HG02623 (cell line): Measurements from ENCODE around the gene TBX15.
"Not testable (repeated sequence)": the region's sequence is repeated elsewhere in the genome, so short reads cannot be mapped to it uniquely, and the experiment has no call there.

ENCODE experiments used
- ATAC-seq: cut with Tn5 transposase; IDR thresholded peaks from one replicate; pipeline ENCODE4 v1.9.1; 2021; ENCODE audit warnings: moderate library complexity; ENCODE audit not compliant: unreplicated experiment

The TBX15 gene

DNA sequence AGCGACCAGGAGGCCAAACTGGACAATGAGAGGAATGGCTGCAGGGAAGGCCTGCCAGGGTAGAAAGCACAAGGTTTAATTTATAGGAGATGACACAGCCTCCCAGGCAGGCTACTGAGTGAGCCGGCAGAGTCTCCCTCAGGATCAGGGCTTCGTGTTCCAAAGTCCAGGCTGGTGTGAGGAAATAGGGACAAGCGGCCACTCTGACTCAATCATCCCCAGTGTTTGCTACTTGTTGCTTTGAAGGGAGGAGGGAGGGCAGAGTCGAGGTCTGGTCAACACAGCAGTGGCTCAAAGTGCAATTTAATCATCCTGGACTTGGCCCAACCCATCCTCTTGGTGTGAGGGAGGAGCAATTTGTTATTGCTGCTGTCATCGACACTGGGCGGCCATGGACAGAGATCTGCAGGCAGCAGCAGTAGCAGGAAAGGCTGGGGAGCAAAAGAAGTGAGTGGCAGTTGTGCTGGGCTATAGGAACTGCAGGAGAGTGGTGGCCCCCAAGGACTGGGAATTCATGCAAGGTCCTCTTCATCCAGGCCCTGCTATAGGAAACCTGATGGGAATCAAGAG is 27.5 kb downstream of the TBX15 start:
- ATAC-seq: no peak

DNA sequence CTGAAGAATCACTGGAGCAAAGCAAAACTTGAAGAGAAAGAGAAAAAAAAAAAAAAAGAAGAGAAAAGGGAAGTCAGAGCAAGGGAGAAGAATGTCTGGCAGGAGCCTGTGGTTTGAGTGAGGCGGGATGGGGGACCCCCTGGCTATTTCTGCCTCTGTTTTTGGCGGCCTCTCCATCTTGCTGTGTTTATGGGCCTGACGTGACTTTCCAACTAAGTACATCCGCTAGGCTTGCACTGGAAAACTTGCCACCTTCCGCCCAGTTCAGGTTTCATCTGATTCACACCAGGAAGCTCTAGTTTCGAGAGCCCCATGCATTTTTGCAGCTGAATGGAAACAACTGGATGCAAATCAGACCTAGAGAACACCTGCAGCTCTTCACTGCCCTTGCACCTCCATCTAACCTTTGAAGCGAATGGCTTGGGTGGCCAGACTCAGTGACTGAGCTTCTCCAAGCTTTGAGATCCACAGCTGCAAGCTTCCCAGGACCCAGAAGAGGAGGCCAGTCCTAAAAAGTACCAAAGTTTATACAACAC is 28.0 kb downstream of the TBX15 start:
- ATAC-seq: peak; percentile 86

DNA sequence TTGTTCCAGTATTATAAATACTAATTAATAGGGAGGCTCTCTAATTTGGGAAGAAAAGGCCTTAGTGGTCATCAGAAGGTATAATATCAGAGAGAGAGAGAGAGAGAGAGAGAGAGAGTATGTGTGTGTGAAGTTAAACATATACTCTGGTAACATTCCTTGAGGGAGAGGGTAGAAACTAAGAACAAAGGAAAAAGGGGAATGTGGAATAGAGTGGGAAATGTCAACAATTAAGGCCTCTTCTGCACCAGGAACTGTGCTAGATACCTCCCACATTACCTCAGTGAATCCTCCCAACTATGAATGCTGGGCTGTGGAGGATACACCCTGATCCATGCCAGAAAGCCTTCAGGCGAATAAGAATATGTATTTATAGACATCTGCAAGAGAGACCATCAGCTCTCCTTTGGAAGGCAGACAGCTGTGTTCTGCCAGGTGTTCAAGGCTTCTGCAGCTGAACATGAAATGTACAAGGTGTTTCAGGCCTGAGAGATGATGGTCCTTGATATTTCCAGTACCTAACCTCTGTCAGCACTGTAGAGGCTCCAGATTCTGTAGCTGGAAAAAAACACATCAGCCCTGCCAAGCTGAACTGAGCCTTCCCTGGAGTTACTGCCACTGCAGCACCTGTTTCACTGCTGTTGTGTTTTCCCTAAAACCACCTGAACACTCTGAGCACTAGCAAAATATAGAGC is 29.1 kb downstream of the TBX15 start:
- no peak for ATAC-seq

DNA sequence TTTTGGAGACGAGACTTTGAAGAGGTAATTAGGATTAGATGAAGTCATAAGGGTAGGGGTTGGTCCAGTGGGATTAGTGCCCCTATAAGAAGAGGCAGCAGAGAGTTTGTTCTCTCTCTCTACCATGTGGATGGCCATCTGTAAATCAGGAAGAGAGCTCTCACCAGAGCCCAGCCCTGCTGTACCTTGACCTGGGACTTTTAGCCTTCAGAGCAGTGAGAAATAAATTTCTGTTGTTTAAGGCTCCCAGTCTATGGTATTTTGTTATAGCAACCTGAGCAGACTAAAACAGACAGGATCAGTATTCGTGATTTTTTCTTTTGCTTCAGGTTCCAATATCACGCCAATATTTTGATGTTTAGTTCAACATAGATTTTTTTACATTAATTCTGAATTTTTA is 30.0 kb downstream of the TBX15 start:
- ATAC-seq: no peak

DNA sequence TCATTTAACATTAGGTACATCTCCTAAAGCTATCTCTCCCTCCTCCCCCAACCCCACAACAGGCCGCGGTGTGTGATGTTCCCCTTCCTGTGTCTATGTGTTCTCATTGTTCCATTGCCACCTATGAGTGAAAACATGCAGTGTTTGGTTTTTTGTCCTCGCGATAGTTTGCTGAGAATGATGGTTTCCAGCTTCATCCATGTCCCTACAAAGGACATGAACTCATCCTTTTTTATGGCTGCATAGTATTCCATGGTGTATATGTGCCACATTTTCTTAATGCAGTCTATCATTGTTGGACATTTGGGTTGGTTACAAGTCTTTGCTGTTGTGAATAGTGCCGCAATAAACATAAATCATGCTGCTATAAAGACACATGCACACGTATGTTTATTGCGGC is 30.6 kb downstream of the TBX15 start:
- not testable (repeated sequence) for ATAC-seq

DNA sequence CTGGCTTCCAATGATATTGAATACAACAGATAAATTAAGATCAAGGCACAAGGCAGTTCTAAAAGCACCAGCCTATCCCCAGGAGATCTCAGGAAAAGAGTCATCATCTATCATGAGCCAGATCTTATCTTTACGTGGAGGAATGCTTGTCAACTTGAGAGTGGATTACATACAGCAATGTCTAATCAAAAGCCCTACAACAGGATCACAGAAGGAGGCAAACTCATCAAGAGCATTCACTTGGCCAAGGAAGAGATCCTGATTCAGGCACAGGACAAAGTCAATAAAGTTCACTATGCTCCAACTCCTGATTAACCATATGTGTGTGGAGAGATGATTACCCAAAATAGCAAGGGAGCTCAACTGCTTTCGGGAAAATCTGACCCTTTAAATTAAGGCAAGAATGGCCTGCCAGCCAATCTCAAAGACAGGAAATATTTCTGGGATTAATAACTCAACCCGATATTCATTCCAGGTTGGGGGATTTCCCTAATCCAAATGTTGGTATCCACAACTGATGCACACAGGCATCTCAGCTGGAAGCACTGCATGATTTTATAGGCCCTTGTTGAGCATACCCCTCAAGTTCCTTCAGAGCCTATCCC is 33.7 kb downstream of the TBX15 start:
- ATAC-seq: no peak

DNA sequence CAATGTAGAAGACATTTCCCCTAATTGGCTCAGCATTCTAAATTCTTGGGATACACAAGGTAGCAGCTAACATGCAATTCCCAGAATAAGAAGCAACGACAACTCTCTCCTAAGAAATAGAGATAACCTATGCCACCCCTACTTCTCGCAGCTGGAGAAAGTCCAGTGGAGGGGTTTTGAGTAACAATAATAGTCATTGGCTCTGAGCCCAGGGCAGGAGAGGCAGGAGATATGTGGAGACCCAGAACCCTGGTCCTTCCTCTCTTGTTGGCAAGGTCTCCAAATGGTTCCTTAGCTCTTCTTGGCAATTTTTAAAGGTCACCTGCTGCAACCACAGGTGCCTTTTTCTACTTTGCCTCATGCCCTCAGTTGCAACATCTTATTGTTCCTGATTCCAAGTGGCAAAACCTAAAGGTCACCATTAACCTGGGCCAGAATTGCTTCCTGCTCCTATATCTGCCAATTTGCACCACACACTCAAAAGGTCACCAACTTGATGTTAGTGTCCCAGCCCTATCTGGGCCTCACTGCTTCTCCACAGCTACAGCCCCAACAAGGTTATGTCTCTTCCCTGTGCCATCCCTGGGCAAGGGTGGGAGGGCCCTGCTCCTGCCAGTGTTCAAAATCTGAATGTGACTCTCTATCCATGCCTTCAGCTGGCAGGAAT is 36.7 kb downstream of the TBX15 start:
- ATAC-seq: no peak

DNA sequence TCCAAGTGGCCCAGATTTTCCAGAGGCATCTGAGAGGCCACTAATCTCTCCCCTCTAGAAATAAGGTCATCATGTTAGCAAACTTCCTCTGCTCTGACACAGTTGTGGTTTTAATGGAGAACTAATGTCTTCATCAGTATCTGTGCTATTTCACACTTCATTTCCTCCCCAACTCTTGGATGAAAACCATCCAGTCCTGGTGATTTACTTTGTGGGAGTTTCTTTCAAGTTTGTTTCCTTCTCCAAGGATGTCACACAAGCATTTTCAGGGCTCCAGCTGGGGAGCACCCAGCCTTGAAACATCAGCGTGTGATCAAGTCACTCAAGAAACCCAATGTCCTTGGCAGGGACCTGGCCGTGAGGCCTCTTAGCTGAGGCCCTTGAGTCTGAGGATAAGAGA is 38.8 kb downstream of the TBX15 start:
- ATAC-seq: no peak

DNA sequence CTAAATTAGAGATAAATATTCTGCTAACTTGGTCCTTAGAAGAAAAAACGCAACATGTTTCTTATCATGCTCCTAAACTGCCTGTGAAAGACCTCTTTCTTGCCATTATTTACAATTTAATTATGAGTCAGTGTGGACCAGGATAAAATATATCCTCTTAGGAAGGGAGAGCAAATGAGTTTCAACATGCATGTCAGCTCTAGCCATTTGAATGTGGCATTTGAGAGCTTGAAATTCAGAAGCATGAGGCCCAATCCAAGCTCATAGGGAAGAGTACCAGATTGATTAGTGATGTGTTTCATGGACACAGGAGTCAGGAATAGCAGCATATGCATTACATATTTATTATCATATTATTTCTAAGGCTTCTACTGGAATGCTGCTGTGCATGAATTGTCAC is 39.3 kb downstream of the TBX15 start:
- ATAC-seq: no peak

DNA sequence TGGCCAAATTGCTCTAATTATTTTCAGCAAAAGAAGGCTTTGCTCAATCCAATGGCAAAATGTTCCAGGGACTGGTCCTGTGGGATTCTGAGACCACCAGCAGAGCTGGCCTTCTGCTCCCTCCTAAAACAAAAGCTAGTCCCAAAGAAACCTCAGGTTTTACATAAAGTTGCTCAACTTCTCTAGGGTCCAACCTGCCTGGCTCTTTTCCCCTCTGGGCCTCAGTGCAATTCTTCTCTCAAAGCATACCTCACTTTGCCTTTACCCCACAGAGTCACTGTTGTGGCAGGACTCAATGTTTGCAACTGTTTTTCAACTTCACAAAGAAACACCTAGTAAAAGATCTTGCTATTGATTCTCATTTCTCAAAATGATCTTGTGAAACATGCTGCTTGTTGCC is 39.8 kb downstream of the TBX15 start:
- ATAC-seq: no peak

DNA sequence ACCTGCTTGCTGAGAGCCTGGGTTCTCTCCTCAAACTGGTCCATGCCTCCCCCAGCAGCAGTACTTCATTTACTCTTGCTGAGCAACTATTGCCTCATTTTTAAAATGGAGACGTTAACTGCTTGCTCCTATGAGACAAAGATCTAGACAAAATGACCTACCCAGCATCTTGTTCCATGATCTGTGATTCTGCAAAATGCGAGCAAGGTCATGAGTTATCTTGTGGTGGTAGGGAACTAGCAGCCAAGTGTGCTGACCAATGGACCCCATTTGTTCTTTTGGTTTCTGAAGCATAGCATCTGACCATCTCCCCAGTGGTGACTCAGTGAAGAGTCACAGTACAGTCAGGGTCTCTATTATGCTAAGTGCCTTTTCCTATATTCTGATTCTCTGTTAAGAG is 40.4 kb downstream of the TBX15 start:
- ATAC-seq: no peak

DNA sequence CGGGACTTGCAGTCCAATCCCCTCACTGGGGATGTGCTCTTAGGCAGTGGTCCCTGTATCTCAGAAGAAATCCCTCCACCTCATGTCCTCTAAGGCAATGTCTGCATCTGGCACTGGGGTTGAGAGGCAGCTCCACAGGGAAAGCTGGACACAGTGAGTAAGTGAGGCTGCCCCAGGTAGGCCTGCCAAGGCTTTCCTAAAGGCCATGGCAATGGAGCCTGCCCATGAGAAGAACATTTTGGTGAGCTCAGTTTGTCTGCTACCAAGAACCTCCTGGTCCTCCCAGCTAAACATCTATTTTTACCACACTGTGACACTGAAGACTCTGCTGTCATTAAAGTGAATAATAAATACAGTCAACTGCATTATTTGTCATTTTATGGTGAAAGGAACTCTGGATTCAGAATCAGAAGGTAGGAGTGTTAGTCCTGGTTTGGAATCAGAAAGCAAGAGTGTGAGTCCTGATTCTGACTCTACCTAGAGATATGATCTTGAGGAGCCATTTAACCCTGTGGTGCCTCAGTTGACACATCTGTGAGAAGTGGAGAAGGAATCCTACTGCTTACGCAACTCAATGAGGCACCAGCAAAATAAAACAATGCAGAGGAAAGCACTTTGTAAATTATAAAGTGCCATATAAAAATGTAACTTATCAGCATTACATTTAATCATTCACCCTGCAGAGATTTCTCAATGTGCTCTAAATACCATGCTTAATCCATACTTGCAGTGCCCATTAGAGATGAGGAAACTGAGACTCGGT is 41.0 kb downstream of the TBX15 start:
- no peak for ATAC-seq

DNA sequence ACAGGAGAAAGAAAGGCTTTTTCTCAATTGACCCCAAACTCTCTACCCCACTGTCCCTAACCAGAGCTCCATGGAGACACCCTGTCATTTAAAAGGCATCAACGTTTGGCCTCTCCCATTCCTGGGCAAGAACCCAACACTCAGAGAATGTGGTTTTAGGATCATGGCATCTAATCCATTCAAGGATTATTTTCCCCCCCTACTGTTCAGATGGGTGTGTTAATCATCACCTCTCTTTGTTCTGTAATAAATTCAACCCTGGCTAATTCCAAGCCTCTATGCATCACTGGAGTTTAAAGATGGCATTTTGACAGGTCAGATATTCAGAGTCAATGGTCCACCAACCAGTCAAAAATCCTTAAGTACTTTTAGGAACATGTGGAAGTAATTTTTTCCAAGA is 42.7 kb downstream of the TBX15 start:
- no peak for ATAC-seq

DNA sequence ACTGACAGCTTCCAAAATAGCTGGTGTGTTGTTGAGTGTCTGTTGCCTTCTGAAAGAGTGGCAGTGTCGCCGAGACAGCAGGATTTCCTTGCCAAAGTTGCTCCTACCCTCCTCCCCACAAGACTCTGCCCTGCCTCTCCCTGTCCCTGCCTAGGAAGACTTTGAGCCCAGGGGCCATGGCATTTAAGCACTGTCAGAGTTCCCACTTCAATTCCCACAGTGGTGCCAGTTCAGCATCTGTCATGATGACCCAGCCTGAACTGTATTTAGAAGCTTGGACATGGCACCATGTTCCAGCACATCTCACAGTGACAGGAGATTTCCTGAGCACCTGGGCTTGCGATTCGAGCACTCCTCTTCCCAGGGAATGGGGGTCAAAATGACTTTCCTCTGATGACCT is 43.6 kb downstream of the TBX15 start:
- no peak for ATAC-seq

DNA sequence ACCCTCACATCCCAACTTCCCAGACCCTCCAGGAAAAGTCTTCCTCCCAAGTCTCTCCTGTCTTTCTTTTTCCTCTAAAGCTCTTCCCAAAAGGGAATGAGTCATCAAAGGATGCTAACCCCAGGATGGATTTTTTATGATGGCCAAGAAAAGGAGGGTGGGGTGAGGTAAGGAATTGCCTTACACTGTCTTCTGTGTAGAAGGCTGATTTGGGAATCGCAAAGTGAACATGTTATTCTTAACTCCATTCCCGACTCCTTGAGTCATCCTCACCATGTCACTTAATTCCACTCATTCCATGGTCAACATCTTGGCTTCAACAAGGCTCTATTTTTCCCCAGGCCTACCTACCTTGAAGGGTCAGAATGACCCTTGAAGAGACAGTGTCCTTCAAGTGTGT is 44.0 kb downstream of the TBX15 start:
- ATAC-seq: no peak

DNA sequence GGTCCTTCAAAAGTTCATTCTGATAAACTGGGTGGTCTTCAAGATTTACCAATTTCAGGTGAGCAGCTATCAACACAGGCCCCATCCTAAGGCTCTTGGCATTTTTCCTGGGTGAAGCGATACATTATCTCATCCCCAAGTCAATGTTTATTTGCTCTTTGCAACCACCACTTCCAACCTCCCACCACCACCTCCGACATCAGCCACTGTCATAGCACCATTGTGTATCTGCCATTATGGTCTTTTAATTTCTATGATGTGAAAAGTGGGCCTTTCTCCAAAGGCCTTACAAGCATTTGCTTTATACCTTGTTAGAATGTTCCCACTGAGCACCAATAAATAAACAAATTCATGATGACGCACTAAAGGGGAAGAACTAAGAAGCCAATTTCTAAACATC is 47.2 kb downstream of the TBX15 start:
- no peak for ATAC-seq

DNA sequence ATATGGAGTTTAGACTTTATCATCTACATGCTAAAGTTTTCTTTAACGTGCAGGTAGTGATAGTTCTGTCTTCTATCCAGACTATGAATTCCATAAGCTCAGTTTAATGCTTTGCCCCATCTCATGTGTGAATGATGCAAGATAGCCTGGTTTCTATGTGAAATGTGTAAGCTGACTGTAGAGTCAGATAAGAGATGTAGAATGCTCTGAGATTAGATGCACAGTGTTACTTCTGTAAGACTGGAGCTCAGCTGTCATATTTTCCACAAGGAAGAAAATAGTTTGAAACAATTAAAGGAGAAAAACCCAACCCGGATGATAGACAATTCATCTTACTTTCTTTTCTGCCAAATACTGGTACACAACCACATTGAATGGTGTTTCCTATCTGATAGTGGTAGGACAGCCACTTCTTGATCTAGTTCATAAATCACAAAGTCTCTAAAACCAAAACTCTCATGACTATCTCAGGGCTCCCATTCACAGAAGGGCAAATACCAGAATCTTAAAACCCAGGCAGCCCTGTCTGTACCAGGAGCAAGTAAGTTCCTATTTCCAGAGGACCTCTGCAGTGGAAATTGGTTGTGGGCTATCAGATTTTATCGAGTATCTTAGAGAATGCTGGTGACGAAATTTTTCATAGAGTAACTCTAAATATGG is 50.6 kb downstream of the TBX15 start:
- ATAC-seq: no peak

DNA sequence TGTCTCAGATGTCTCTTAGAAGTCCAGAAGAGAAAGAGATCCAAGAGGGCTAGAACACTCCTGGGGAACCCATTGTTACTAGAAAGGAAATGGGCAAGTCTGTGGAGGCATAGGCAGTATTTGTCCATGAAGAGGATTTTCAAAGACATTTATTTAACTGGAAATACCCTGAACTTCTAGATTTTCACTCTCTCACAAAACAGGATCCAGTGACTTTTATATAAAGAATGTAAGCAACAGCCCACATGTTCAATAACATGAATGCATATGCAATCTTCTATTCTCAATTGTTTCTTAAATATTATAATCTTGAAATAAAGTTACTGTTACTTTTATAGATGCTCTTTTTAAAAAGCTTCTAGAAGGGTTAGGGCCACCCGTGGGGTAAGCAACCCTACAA is 53.4 kb downstream of the TBX15 start:
- ATAC-seq: no peak

DNA sequence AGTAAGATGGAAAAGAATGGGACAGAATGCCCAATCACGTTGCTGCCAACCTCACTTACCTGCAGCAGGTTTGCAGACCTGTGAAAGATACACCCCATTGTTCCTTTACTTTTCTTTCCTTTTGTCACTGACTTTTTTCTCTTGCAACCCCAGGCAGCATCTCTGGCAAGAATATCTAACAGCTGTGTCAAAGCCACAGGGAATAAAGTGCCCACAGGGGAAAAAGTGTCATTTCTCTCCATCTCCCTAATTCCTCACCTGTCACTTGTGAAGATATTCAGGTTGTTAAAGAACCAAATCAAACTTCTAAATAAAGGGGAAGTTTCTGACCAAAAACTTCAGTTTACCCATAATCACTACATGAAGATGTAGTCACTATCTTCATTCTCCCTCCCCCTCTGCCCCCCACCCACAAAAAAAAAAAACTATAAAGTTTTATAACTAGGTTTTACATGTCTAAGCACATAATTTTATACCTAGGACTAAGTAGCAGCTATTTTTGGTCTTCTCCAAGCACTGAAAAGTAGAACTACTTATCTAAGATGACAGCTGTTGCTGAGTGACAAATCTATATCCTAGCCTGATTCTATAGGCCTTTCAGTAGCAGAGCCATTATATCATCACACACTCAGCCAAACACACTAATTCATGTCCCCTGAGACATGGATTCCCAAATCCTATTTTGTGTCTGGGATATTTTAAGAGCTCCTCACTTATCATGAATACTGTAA is 54.9 kb downstream of the TBX15 start:
- no peak for ATAC-seq

DNA sequence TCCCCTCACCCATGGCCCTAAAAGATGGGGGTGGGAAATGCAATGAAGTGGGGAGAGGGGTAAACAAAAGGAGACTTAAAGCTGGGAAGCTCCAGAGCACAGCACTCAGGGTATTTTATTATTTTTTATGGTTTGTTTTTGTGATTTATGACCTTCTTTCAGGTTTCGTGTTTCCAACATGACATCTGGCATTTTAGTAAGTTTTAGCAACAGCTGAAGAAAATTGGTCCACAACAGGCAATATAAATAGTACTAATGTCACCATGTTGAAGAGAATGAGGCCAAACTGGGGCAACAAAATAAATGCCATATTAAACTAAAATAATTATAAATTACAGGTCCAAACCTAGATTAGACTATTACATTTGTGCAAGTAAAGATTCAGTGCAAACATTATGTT is 56.3 kb downstream of the TBX15 start:
- no peak for ATAC-seq
